Measurements from ENCODE around the gene UVSSA.

UVSSA gene

GRCh38 chr4:1413687-1414479, 66.9 kb downstream of the UVSSA start:
- H3K4me3 ChIP-seq (ENCODE audit: low read length) = no peak overlapping the region
- TF ChIP-seq CTCF (IDR thresholded peaks at IDR 0.05; ENCODE audit: insufficient read depth, low read depth, low read length, missing control alignments) = no peak
- DNase-seq (ENCODE audit: low read depth) = no peak

- no peak for DNase-seq (ENCODE audit: low read depth)
- no peak for TF ChIP-seq CTCF (IDR thresholded peaks at IDR 0.05; ENCODE audit: insufficient read depth, low read depth, low read length, missing control alignments)
- no peak overlapping the region for H3K4me3 ChIP-seq (ENCODE audit: low read length)
Measured at GRCh38 chr4:1414831-1415680, 68.0 kb downstream of the UVSSA start.

- H3K4me3 ChIP-seq (ENCODE audit: low read length) = no peak overlapping the region
- no peak for TF ChIP-seq CTCF (IDR thresholded peaks at IDR 0.05; ENCODE audit: insufficient read depth, low read depth, low read length, missing control alignments)
- no peak for DNase-seq (ENCODE audit: low read depth)
Measured at GRCh38 chr4:1415681-1415981, 68.6 kb downstream of the UVSSA start.

GRCh38 chr4:1416051-1416947, 69.3 kb downstream of the UVSSA start:
- no peak for TF ChIP-seq CTCF (IDR thresholded peaks at IDR 0.05; ENCODE audit: insufficient read depth, low read depth, low read length, missing control alignments)
- no peak for DNase-seq (ENCODE audit: low read depth)

GRCh38 chr4:1416948-1417260, 69.9 kb downstream of the UVSSA start:
- no peak for DNase-seq (ENCODE audit: low read depth)
- no peak overlapping the region for H3K4me3 ChIP-seq (ENCODE audit: low read length)
- TF ChIP-seq CTCF (IDR thresholded peaks at IDR 0.05; ENCODE audit: insufficient read depth, low read depth, low read length, missing control alignments) = no peak

More at GRCh38 chr4:1416051-1416947, 69.3 kb downstream of the UVSSA start:
- H3K4me3 ChIP-seq (ENCODE audit: low read length) = no peak overlapping the region

GRCh38 chr4:1417522-1418390, 70.7 kb downstream of the UVSSA start:
- DNase-seq (ENCODE audit: low read depth) = no peak
- no peak for TF ChIP-seq CTCF (IDR thresholded peaks at IDR 0.05; ENCODE audit: insufficient read depth, low read depth, low read length, missing control alignments)
- H3K4me3 ChIP-seq (ENCODE audit: low read length) = no peak overlapping the region
